ENCODE results near the gene SLC7A1.

- TF ChIP-seq CTCF (IDR thresholded peaks at IDR 0.05 in 4 of 5, conservative IDR thresholded peaks at IDR 0.05 in 1 of 5) (no peak), POLR2A (IDR thresholded peaks at IDR 0.05) (no peak)
Measured at GRCh38 chr13:29507356-29507755, 88.1 kb downstream of the SLC7A1 start.
